CD4-positive, alpha-beta T cell treated with Interleukin-4 for 4 hours (primary cell): ENCODE measurements around the gene POLR2E.

Experiments
- DNase-seq: peaks from one replicate; pipeline ENCODE4 v3.0.0-alpha.2; 2020

POLR2E gene

DNA sequence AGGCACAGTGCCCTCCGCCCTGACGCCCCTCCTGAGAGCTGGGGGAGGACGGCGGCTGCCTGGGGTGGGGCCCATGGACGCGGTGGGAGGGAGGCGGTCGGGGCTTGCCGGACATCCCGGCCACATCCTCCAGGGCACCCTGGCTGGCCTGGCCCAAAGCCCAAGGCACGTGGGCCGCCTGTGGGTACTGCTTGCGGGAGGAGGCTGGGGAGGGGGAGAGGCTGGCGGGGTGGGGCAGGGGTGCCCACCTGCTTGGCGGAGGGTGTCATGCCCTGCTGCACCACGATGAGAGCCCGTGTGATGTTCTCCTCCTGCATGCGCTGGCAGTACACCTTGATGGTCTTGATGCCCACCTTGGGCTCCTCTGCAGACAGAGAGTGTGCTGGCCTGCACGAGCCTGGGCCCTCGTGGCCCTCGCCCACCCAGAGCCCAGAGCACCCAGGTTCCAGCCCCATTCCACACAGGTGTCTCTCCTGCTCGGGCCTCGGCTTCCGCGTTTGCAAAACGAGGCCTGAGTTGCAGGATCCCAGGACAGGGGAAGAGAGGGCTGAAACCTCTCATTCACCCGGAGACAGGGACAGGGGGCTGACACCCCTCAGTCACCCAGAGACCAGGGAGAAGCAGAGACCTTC is 3.5 kb downstream of the POLR2E start:
- DNase-seq, result no peak

DNA sequence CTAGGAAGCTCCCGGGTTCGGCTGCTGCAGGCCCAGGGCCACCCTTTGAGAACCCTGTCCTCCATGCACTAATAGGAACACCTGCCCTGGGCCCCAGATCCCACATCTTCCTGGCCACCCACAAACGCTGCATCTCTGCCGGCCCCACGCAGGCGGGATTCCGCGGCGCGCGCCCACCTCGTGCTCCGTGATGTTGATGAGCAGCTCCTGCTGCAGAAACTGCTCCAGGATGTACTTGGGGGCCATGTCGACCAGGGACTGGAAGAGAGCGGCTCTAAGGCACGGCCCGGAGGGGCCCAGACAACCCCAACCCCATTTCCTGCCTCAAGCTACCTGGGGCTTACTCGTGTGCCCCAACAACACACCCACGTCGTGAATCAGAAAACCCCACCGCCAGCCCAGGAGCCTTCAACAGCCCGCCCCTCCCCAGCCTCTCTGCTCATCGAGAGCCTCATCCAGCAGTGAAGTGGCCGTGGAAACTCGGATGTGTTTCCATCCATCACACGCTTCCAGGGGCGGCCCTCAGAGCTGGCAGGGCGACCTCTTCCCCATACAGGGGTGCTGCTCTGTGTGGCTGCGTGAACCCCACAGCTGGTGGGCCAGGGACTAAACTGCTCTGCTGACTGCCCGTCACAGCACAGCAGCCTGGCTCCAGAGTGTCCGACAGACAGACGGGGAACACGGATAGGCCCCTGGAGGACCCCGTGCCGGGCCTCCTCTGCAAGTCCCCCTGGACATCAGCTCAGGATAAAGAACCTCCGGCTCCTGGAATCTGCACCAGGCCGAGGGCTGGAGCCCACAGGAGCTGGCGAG is 4.2 kb downstream of the POLR2E start:
- DNase-seq, result no peak

DNA sequence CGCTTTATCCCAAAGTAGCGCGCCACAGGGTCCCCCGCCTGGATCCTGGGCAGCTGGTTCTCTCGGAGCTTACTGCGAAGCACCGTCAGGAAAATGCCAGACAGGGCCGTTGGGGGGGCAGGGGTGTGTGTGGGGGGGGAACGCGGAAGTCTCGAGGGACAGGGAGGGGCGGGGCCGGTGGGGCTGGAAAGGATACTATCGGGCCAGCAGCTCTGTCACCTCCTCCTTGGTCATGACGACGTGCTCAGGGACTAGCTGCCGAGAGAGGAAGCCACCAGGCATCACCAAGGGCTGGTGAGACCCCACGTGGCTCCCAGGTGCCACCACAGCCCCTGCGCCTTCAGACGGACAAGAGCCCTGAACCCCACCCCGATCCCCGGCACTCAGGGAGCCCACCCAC is 5.3 kb downstream of the POLR2E start:
- DNase-seq, result peak; percentile 58

DNA sequence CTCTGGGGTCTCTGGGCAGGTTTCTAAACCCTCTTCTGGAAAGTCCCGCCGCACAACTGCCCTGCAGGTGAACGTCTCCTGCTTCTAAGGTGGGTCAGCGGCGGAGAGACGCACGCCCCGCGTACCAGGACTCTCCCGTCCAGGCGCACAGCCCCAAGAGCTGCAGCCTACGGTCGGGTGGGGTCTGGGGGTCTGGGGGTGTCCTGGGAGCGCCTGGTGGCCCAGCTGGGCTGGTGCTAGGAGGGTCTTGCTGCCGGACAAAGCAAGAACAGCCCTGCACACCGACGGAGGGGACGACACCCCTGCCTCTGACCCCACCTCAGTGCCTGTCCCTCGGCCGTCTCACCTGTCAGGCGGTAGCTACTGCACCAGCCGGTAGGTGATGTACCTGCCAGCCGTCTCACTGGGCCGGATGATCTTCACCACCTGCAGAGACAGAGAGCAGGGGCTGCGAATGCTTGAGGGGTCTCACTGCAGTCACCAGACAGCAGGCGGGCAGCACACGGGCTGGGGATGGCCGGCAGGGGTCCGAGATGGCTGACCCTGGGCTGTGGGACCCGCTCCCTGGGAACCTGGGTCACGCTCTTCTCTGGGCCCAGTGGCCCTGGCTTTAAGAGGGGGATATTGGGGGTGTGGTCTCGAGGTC is 5.9 kb downstream of the POLR2E start:
- DNase-seq, result no peak

DNA sequence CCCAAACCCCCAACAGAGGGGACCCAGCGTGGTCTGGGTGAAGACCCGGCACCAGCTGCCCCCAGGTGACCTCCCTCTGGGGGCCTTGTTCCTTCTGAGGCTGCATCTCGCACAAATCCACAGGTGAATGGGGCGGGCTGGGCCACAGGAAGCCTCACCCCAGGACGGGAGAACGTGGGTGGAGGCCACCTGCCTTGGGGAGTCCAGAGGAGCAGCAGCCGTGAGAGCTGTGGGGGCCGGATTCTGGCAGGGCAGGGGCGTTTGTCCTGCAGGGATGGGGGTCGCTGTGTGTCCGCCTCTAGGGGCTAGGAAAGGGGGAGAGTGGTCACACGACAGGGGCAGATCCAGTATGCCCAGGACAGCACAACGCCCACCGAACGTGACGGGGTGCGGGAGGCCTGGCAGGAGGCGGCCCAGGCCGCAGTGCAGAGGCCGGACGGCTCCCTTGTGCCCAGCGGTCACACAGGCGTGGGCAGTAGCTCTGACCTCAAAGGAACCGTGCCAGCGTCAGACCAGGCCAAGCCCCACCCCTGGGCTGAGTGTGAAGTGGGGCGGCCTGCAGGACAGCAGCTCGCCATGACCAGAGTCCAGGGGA is 6.7 kb downstream of the POLR2E start:
- no peak for DNase-seq

DNA sequence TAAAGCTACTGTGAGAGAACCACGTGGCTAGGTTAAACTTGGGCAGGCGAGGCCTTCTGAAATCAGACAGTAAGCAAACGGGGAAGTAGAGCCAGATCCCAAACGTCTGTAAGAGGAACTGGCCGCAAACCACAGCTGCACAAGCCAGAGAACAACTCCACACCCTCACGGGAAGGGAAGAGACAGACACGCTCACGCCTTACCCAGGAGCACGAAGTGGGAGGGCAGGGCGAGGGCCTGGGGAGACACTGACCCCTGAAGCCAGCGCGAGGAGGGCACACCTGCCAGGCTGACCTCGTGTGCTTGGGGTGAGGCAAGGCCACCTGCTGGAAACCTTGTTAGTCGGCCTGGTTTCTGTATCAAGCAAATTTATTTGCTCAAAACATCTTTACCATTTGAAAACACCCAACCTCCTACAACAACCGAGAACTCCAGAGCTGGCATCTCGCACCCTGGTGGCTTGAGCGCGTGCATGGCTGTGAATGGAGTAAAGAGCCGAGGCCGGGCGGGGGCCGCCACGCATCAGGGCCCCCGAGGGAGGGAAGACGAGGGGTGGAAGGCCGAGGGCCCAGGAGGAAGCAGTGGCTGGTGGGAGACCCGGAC is 7.3 kb downstream of the POLR2E start:
- DNase-seq, result peak; percentile 58

DNA sequence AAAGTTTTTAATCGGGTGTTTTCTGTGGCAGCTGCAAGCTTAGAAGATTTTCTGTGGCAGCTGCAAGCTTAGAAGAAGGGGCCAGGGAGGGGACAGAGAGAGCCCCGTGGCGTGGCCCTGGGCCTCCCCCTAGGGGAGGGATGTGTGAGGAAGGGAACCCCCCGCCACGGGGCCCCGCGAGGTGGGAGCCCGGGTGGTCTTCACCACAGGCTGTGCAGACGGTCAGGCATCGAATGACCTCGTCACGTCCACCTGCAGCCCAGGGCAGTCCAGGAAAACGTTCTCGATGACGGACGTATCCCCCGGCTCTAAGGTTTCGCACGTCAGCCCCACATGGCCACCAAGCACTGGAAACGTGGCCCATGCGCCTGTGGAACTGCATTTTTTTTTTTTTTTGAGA is 8.6 kb downstream of the POLR2E start:
- no peak for DNase-seq

DNA sequence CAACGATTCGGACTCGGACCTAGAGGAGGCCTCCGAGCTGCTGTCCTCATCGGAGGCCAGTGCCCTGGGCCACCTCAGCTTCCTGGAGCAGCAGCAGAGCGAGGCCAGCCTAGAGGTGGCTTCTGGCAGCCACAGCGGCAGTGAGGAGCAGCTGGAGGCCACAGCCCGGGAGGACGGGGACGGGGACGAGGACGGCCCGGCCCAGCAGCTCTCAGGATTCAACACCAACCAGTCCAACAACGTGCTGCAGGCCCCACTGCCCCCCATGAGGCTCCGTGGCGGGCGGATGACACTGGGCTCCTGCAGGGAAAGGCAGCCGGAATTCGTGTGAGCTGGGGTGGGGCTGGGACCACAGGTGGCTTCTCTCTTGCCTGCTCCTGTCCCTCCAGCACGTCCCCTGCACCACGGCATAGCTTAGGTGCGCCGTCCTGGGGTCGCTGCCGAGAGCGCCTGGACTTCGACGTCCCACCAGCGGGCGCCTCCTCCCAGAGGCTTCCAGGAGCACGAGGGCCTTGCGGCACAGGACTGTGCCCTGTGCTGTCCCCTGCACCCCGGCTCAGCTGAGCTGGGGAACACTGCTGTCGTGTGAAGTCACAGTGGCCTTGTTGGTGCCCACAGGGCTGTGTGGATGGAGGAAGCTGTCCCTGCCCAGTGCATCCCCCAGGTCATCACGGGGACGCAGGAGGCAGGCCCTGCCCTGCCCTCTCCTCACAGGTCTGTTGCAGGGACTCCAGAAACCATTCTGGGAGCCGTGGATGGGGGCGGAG is 9.3 kb downstream of the POLR2E start:
- DNase-seq, result no peak

DNA sequence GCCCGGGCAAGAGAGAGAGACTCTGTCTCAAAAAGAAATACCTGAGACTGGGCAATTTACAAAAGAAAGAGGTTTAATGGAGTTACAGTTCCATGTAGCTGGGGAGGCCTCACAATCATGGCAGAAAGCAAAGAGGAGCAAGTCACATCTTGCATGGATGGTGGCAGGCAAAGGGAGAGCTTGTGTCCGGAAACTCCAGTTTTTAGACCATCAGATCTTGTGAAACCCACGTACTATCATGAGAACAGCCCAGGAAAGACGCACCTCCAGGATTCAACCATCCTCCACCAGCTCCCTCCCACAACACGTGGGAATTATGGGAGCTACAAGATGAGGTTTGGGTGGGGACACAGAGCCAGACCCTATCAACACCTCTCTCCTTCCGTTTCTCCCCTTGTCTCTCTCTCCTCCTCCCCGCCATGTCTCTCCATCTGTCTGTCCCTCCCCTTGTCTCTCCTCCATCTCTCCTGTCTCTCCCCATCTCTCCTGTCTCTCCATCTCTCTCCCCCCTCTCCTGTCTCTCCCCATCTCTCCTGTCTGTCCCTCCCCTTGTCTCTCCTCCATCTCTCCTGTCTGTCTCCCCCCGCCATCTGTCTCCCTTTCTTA is 10.0 kb downstream of the POLR2E start:
- no peak for DNase-seq

DNA sequence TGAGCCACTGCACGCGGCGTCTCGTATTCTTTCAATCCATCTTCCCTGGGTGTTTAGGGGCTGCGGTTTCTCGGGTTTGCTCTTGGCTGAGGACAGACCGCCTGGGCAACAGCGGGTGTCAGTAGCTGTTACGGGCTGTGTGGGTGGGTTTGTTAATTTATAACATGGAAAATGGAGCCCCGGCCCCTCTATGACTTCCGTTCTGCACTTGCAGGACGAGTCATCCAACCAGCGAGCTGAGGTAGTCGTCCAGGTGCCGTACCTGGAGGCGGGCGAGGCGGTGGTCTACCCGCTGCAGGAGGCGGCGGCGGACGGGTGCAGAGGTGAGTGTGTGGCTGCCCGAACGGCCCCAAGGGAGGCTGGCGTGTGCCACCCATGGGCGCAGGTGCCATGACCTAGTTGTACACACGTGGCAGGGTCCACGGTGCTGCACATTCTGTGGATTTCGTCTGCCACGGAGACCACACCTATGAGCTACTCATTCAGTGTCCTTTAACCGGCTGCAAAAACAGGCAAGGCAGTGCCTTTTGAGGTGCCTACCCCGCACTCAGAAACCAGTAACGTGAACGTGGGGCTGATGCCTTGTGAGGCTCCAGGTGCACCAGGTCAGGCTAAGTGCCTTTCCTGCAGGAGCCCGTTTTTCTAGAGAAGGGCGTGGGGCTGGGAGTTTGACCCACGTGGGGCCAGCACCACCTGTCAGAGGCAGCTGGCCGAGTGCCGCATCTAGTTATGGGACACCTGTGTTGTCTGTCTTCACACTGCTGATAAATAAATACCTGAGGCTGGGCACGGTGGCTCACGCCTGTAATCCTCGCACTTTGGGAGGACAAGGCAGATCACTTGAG is 10.9 kb downstream of the POLR2E start:
- no peak for DNase-seq

DNA sequence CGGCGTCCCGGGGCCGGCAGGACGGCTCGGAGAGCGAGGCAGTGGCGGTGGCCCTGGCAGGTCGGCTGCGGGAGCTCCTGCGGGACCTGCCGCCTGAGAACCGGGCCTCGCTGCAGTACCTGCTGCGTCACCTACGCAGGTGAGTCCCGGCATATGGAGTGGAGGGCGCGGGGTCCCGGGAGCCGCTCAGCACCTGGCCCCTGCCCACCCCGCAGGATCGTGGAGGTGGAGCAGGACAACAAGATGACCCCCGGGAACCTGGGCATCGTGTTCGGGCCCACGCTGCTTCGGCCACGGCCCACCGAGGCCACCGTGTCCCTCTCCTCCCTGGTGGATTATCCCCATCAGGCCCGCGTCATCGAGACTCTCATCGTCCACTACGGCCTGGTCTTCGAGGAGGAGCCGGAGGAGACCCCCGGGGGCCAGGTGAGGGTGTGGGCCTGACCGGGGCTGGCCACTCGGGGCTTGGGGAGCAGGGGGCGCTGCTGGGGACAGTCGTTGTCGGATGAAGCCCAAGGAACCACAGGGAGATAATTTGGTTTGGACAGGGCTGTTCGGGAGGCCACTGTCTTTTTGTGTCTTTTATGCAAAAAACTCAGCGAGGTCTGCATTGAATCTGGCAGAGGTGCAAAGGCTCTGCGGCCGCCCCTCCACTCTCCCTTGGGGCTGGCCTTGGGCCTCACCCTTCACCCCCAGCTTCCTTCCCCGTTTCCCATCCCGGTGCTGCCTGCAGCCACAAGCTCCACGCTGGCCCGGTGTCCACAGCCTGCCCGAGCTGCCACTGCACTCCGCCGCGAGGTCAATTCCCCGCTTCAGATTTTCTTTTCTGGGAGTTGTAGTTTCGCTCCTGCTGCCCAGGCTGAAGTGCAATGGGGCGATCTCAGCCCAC is 12.0 kb downstream of the POLR2E start:
- no peak for DNase-seq

DNA sequence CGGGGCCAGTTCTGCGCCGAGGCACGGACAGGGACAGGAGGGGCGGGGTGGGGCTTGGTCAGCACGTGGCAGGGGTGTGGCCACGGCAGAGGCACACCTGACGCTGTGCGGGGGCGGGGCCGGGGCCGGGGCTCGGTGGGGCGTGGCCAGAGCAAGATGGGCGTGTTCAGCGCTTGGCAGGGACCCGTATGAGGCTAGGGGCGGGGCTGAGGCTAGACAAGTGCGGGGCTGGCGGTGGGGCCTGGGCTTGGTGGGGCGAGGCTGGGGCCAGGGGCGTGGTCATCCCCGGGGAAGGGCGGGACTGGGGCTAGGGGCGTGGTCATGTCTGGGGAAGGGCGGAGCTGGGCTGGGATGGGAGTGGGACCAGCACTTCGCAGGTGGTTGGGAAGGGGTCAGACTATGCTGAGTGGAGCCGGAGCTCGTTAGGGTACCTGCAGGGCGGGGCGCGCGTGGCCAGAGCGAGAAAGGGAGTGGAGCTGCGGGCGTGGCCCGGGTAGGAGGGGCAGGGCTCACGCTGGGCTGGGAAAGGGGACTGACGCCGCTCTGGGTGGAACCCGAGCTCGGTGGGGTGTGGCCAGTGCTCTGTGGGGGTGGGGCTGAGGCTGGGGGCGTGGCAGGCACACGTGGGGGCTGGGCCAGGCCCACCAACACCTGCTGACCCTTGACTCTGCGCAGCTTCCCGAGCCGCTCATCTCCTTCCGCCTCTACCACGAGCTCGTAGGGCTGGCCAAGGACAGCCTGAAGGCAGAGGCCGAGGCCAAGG is 12.8 kb downstream of the POLR2E start:
- peak; percentile 84 for DNase-seq

DNA sequence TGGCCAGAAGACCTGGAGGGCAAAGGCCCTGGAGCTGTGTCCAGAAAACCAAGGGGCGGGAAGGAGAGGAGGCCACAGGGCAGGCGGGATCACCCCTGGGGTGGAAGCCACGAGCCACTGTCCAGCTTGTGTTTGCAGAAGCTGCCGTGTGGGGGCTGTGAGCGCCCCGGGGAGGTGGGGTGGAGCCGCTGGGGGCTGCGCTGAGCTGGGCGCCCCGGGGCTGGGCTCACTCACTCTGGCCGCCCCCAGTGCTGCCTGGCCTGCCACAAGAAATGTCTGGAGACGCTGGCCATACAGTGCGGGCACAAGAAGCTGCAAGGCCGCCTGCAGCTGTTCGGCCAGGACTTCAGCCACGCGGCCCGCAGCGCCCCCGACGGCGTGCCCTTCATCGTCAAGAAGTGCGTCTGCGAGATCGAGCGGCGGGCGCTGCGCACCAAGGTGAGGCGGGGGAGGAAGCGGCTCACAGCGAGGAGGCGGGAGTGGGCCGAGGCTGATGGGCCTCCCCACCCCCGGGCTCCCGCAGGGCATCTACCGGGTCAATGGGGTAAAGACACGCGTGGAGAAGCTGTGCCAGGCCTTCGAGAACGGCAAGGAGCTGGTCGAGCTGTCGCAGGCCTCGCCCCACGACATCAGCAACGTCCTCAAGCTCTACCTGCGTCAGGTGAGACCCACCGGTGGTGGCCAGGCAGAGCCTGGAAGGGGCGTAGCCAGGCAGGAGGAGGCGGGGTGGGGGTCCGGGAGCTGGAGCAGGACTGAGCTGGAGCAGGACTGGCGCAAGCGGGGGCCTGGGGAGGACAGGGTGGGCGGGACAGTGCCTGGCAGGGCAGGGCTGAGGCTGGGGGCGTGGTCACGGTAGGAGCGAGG is 13.6 kb downstream of the POLR2E start:
- DNase-seq, result no peak

DNA sequence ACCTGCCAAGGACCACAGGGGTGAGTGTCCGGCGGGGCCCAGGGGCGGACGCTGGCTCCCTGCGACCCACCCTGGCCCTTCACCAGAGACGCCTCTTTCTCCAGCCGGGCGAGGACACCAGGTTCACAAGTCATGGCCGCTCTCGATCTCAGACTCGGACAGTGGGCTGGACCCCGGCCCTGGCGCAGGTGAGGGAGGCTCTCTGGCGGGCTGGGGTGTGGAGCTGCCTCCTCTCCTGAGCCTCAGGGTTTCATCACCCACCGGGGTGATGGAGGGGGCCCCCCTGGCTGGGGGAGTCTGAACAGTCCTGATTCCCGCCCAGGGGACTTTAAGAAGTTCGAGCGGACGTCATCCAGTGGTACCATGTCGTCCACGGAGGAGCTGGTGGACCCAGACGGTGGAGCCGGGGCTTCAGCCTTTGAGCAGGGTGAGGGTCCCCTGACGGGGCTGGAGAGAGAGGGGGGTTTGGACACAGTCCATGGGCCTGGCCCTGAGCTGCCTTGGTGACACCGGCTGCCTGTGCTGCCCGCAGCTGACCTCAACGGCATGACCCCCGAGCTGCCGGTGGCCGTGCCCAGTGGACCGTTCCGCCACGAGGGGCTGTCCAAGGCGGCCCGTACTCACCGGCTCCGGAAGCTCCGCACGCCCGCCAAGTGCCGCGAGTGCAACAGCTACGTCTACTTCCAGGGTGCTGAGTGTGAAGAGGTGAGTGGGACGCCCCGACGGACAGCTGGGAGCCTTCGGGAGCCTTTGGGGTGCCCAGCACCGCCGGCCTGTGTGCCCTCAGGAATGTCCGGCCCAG is 14.6 kb downstream of the POLR2E start:
- no peak for DNase-seq

DNA sequence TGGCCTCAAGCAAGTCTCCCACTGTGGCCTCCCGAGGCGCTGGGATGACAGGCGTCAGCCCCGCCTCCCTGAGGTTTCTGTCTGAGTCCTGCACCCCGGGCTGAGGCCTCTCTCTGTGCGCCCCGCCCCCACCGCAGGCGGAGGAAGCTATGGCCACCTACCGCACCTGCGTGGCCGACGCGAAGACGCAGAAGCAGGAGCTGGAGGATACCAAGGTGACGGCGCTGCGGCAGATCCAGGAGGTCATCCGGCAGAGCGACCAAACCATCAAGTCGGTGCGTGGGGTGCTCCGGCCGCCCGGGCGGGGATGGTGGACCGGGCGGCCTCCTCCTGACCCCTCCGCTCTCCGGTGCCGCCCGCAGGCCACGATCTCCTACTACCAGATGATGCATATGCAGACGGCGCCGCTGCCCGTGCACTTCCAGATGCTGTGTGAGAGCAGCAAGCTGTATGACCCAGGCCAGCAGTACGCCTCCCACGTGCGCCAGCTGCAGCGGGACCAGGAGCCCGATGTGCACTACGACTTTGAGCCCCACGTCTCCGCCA is 15.5 kb downstream of the POLR2E start:
- DNase-seq, result peak; percentile 67

DNA sequence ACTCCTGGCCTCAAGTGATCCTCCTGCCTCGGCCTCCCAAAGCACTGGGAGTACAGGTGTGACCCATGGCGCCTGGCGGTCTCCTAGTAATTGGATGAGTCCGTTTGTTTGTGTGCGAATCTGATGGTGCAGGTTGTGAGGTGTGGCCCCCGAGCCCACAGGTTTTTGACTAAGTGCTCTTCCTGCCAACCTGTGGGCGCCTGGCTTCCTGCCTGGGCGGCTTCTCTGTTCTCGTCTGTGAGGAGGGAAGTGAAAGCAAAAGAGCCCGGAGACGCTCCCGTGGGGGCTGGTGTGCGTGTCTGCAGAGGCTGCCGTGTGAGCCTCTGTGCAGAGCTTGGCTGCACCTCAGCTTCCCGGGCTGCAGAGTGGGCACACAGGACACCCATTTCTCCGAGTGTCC is 18.2 kb downstream of the POLR2E start:
- peak; percentile 98 for DNase-seq

DNA sequence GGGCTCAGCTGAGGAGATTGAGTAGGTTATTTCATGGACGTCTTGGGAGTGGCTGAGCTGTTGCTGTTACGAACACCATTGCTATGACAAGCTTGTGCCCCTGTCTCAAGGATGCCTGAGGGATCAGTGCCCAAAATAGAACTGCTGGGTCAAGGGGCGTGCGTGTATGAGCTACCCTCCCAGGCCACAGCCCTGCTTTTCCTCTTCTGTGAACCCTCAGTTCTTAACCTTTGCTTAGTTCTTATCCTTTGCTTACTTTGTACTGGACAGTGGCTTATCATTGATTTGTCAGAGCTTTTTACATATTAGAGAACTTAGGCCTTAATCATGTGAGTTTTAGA is 19.2 kb downstream of the POLR2E start:
- DNase-seq, result no peak
